IPS-15b (cell line): ENCODE data around the gene ZFP91.
"Not testable (repeated sequence)": the region's sequence is repeated elsewhere in the genome, so short reads cannot be mapped to it uniquely, and the experiment has no call there.

Source experiments
- H3K27me3 ChIP-seq: one replicate; pipeline ENCODE4 v1.6.1; 2013; ENCODE audit warnings: low read length; ENCODE audit not compliant: control insufficient read depth, insufficient read depth
- H3K36me3 ChIP-seq: one replicate; pipeline ENCODE4 v1.6.1; 2013; ENCODE audit warnings: low read length; ENCODE audit not compliant: control insufficient read depth, insufficient read depth
- H3K4me1 ChIP-seq: one replicate; pipeline ENCODE4 v1.6.1; 2013; ENCODE audit warnings: mild to moderate bottlenecking, low read length; ENCODE audit not compliant: control insufficient read depth, insufficient read depth
- H3K4me3 ChIP-seq: one replicate; pipeline ENCODE4 v1.5.1; 2013; ENCODE audit warnings: low read depth, low read length
- H3K9ac ChIP-seq: one replicate; pipeline ENCODE4 v1.6.1; 2013; ENCODE audit warnings: low read depth, mild to moderate bottlenecking, low read length
- H3K9me3 ChIP-seq: one replicate; pipeline ENCODE4 v1.6.1; 2013; ENCODE audit warnings: mild to moderate bottlenecking, low read length; ENCODE audit not compliant: control insufficient read depth, insufficient read depth

ZFP91 gene, protein sequence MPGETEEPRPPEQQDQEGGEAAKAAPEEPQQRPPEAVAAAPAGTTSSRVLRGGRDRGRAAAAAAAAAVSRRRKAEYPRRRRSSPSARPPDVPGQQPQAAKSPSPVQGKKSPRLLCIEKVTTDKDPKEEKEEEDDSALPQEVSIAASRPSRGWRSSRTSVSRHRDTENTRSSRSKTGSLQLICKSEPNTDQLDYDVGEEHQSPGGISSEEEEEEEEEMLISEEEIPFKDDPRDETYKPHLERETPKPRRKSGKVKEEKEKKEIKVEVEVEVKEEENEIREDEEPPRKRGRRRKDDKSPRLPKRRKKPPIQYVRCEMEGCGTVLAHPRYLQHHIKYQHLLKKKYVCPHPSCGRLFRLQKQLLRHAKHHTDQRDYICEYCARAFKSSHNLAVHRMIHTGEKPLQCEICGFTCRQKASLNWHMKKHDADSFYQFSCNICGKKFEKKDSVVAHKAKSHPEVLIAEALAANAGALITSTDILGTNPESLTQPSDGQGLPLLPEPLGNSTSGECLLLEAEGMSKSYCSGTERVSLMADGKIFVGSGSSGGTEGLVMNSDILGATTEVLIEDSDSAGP

DNA sequence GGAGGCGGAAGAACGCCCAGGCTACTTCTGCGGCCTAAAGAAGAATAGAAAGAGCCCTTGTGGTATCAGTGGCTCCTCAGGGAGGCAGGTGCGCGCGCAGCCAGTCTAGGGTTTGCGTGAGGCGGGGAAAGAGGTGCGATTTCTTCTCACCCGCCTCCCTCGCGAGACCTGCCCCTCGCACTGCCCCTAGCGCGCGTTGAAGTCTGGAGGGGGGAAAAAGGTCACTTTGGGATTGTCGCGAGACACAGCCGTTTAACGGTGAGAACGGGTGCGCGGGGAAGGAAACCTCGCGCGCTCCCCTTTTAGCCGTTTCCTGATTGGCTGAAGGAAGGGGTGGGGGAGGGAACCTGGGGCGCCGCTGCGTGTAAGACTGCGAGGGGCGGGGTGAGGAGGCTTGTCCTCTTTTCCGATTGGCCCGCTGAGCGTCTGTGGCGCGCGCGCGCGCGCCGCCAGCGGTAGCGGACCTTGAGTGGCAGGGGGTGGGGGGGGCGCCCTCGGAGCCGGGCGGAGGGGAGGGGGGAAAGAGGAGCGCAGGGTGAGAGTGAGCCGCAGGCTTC lies at the start of gene ZFP91:
Gene ZFP91, plus strand, starts transcription at position 429 of the 557 bp plus-strand sequence. CDS start 219 bp downstream, outside the sequence.
- Histone ChIP-seq H3K36me3 (no peaks in the 10 kb centered on the region), H3K27me3 (no peaks in the 10 kb centered on the region), H3K9me3 (no peaks in the 10 kb centered on the region), H3K4me1 (no peaks in the 10 kb centered on the region), H3K4me3 (peak within 1 kb of the TSS; percentile 97), H3K9ac (peak within 1 kb of the TSS; percentile 99)

DNA sequence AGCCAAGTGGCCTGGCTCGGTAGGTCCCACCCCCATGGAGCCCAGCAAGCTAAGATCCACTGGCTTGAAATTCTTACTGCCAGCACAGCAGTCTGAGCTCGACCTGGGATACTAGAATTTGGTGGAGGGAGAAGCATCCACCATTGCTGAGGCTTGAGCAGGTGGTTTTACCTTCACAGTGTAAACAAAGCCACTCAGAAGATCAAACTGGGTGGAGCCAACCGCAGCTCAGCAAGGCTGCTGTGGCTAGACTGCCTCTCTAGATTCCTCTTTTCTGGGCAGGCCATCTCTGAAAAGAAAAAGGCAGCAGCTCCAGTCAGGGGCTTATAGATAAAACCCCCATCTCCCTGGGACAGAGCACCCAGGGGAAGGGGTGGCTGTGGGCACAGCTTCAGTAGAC lies 48.6 kb upstream of the ZFP91 start:
- H3K4me3 ChIP-seq, result no peak overlapping the region
- no peaks in the 10 kb centered on the region for H3K4me1 ChIP-seq
- no peaks in the 10 kb centered on the region for H3K27me3 ChIP-seq
- H3K9ac ChIP-seq, result no peak overlapping the region
- H3K36me3 ChIP-seq, result no peaks in the 10 kb centered on the region
- H3K9me3 ChIP-seq, result no peaks in the 10 kb centered on the region

- H3K27me3 ChIP-seq, result no peaks in the 10 kb centered on the region
- no peaks in the 10 kb centered on the region for H3K9me3 ChIP-seq
- H3K36me3 ChIP-seq, result no peaks in the 10 kb centered on the region
- no peaks in the 10 kb centered on the region for H3K4me1 ChIP-seq
- H3K9ac ChIP-seq, result no peak overlapping the region
- no peak overlapping the region for H3K4me3 ChIP-seq
These were observed 47.0 kb upstream of the ZFP91 start for GRCh38 chr11:58531865-58532341.

DNA sequence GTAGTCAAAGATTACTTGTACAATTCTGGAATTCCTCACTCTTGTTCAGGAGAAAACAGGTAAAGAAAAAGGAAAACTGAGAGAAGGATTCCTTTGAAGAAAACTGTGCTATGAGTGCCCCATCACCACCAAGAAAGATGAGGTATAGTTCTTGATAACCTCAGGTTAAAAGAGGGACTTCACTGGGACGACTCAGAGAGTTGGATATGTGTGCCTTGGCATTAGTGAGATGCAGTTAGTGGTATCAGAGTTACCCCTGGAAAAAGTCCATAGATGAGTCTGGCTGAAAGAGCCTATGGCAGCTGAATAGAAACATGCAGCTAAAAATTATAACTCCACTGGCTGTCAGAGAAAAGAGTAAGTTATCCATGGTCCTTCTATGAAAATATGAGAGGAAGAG lies 32.0 kb upstream of the ZFP91 start:
- Histone ChIP-seq H3K4me1 (no peaks in the 10 kb centered on the region), H3K27me3 (no peaks in the 10 kb centered on the region), H3K9me3 (no peaks in the 10 kb centered on the region), H3K4me3 (no peak overlapping the region), H3K9ac (no peak overlapping the region), H3K36me3 (peaks cover 2% of the 10 kb centered on the region)

DNA sequence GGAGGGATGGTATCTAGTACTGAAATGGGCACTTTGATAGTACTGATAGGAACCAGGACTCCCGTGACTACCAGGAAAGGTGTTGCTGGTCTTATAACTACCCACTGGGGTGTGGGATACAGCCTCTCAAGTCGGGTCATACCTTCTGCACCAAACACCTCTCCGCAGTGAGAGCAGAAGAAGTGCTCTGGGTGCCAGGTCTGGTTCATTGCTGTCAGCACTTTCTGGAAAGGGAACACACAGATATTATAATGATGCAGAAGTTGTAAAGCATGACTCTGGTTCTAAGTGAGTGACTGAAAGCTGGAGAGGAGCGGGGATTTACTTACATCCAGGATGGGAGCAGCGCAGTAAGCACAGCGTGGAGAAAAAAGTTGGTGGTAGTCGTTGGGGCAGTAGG lies 29.2 kb upstream of the ZFP91 start:
- Histone ChIP-seq H3K9ac (no peak overlapping the region), H3K27me3 (no peaks in the 10 kb centered on the region), H3K4me1 (no peaks in the 10 kb centered on the region), H3K9me3 (no peaks in the 10 kb centered on the region), H3K36me3 (peaks cover 2% of the 10 kb centered on the region), H3K4me3 (no peak overlapping the region)

DNA sequence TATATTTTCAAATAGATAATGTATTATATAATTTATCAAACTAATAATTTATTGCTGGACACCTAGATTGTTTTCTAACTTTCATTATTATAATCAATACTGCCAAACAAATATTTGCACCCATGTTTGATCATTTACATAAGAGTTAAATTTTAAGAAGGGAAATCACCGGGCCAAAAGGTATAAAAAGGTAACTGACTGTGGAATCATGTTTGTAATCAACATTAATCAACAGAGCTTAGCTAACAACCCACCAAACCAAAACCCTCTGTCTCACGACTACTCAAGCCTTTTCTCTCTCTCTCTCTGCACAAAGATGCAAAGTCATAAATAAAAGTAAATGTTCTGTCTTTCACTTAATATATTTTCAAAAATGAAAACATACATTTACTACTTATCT lies 18.0 kb upstream of the ZFP91 start:
- no peak overlapping the region for H3K4me3 ChIP-seq
- H3K4me1 ChIP-seq, result no peaks in the 10 kb centered on the region
- no peaks in the 10 kb centered on the region for H3K36me3 ChIP-seq

DNA sequence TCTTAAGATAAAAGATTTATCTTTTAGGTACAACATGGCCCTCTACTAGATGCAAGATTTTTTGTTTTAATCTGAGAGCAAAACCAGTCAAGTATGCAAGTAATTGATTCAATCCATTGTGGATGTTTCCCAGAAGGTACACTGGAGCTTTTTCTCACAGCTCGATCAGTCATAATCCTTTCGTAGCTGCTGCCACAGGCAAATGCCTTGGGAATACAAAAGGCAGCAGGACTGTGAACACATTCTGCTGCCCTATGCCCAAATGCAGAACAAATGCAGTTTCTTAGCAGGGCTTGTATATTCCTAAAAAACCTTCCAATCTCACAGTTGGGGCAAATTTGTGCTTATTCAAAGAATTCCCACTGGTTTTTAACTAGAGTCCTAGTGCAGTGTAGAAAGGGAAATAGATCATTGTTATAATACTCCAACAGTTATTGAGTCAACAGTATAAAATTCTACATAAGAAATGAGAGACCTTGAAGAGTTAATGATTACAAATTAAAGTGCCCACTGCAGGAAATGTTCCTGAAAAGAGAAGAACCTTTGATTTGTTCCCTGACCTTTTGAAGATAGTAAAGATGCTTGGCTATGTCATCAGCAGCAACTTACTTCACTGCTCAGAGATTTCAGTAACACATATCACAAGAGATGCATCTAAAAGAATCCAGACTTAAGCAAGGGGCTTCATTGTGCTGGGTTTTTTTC lies 17.3 kb upstream of the ZFP91 start:
- Histone ChIP-seq H3K9me3 (no peaks in the 10 kb centered on the region), H3K4me1 (no peaks in the 10 kb centered on the region), H3K27me3 (no peaks in the 10 kb centered on the region), H3K9ac (no peak overlapping the region), H3K4me3 (no peak overlapping the region), H3K36me3 (no peaks in the 10 kb centered on the region)

More for the DNA sequence above, 18.0 kb upstream of the ZFP91 start:
- Histone ChIP-seq H3K27me3 (no peaks in the 10 kb centered on the region), H3K9me3 (no peaks in the 10 kb centered on the region), H3K9ac (no peak overlapping the region)

DNA sequence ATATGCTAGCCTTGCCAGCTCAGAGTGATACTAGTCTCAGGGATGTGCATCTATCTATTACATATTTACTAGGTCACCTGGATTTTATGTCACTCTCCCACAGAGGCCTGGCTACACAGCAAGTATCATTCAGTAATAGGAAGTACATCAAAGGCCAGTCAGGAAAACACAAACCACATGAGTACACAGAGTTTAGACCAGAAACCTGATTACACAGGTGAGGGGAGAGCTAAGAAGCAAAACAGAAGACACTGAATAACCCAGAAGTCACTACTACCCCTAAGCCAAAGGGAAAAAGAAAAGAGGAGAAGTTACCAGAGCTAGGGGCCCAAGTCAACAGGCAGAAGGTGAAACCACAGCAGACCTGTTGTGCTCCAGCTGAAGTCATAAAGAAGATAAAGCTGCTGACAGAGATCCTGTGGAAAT lies 16.5 kb upstream of the ZFP91 start:
- H3K27me3 ChIP-seq, result no peaks in the 10 kb centered on the region
- H3K9ac ChIP-seq, result no peak overlapping the region
- no peak overlapping the region for H3K4me3 ChIP-seq
- no peaks in the 10 kb centered on the region for H3K9me3 ChIP-seq
- no peaks in the 10 kb centered on the region for H3K36me3 ChIP-seq
- no peaks in the 10 kb centered on the region for H3K4me1 ChIP-seq

DNA sequence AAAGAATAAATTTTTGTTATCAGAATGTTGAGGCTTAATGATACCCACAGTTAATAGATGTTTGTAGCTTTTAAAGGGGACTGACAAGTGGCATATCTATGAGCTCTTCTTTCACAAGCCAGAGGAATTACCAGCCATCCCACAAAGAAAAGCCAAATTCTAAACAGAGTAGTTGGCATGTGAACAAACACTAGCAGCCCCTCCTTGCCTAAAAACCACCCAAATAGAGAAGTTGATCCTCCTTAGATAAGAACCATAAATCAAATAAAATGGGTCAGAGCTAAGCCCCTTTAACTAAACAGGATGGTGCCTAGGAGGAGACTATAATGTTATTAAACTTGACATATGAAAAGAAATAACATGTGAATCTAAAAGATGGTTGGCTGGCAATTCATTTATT lies 14.6 kb upstream of the ZFP91 start:
- no peaks in the 10 kb centered on the region for H3K9me3 ChIP-seq
- H3K27me3 ChIP-seq, result no peaks in the 10 kb centered on the region
- no peak overlapping the region for H3K4me3 ChIP-seq
- H3K36me3 ChIP-seq, result no peaks in the 10 kb centered on the region
- no peaks in the 10 kb centered on the region for H3K4me1 ChIP-seq
- no peak overlapping the region for H3K9ac ChIP-seq

- Histone ChIP-seq H3K9ac (no peak overlapping the region), H3K9me3 (no peaks in the 10 kb centered on the region), H3K4me1 (no peaks in the 10 kb centered on the region), H3K36me3 (no peaks in the 10 kb centered on the region), H3K27me3 (no peaks in the 10 kb centered on the region), H3K4me3 (no peak overlapping the region)
These were observed 10.9 kb upstream of the ZFP91 start for GRCh38 chr11:58567889-58568512.

DNA sequence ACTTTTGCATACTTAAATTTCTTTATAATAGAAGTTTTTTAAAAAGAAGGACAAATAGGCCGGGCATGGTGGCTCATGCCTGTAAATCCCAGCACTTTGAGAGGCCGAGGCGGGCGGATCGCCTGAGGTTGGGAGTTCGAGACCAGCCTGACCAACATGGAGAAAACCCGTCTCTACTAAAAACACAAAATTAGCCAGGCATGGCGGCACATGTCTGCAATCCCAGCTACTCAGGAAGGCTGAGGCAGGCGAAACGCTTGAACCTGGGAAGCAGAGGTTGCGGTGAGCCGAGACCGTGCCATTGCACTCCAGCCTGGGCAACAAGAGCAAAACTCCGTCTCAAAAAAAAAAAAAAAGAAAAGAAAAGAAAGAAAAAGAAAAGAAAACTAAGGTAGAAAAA lies 6.0 kb upstream of the ZFP91 start:
- H3K4me1 ChIP-seq, H3K4me3 ChIP-seq, H3K27me3 ChIP-seq, H3K36me3 ChIP-seq, H3K9me3 ChIP-seq, H3K9ac ChIP-seq: not testable (repeated sequence)
